A549 (cell line): Measurements from ENCODE around the gene SLC23A3. TPM values are rescaled to one million over a fixed set of nuclear protein-coding genes. Genes with fewer than 3 reads are reported as not detected.

ENCODE experiments used
- ATAC-seq, 2 experiments: fragments of 200-7000 bp in 1 of 2; fragments of >200 bp in 1 of 2; cut with Nextera tagmentation in 1 of 2; cut with Tn5 transposase in 1 of 2; 3 replicates each; pipeline versions ENCODE4 v1.8.0 to v1.9.1; 2018 to 2020; ENCODE audit warnings: mild to moderate bottlenecking in 1 of 2, moderate library complexity in 1 of 2
- CTCF ChIA-PET: fragments of 300-600 bp; sonication (Branson Sonifier 250); formaldehyde crosslinking; extraction: SDS; loops from one replicate; lab custom pipeline; 2021; ENCODE audit warnings: antibody characterized with exemption, inconsistent platforms; lab: Yijun Ruan, JAX
- POLR2A ChIA-PET: fragments of 350-600 bp; formaldehyde crosslinking; extraction: SDS; loops from one replicate; lab custom pipeline; 2021; ENCODE audit warnings: antibody characterized with exemption, inconsistent platforms; lab: Yijun Ruan, JAX
- DNase-seq, 2 experiments: peaks; one replicate each; pipeline versions ENCODE4 v3.0.0 to v3.0.0-alpha.2; 2011 to 2016; ENCODE audit warnings: low read depth in 1 of 2, low spot score in 1 of 2
- FAIRE-seq: peaks from 2 replicates; lab custom pipeline; 2011; peaks lifted over from hg19 to GRCh38; lab: Jason Lieb, UNC
- H3K27ac ChIP-seq, 2 experiments: fragments of >200 bp; sonication (Bioruptor Twin); formaldehyde crosslinking; 3 replicates each; pipeline ENCODE4 v1.5.1; 2016 to 2017
- H3K4me1 ChIP-seq: fragments of >200 bp; sonication (Bioruptor Twin); formaldehyde crosslinking; 3 replicates; pipeline ENCODE4 v1.6.1; 2016
- H3K4me2 ChIP-seq: fragments of >200 bp; sonication (Bioruptor Twin); formaldehyde crosslinking; 3 replicates; pipeline ENCODE4 v1.6.1; 2016
- H3K4me3 ChIP-seq: fragments of >200 bp; sonication (Bioruptor Twin); formaldehyde crosslinking; 3 replicates; pipeline ENCODE4 v1.5.1; 2016
- H3K9me3 ChIP-seq: fragments of >200 bp; sonication (Bioruptor Twin); formaldehyde crosslinking; 3 replicates; pipeline ENCODE4 v1.6.1; 2016
- CHD2 ChIP-seq: fragments of 150-350 bp; IDR thresholded peaks from 2 replicates; pipeline ENCODE4 v1.6.1; 2014; ENCODE audit warnings: low read length; ENCODE audit not compliant: partially characterized antibody
- CTCF ChIP-seq: fragments of >200 bp; sonication (Bioruptor Twin); formaldehyde crosslinking; IDR thresholded peaks from 3 replicates; pipeline ENCODE4 v1.5.1; 2016
- EHF ChIP-seq: fragments of 250-450 bp; sonication (Bioruptor Pico); IDR thresholded peaks from 2 replicates; pipeline ENCODE4 v1.5.0; 2020; ENCODE audit warnings: mild to moderate bottlenecking
- GATA3 ChIP-seq: IDR thresholded peaks from 2 replicates; pipeline ENCODE4 v1.6.1; 2012; ENCODE audit warnings: borderline replicate concordance
- HEYL ChIP-seq: fragments of 250-450 bp; sonication (Bioruptor Pico); IDR thresholded peaks from 2 replicates; pipeline ENCODE4 v1.8.0; 2021; ENCODE audit warnings: mild to moderate bottlenecking, moderate library complexity
- HOXB13 ChIP-seq: fragments of 250-450 bp; sonication (Bioruptor Pico); IDR thresholded peaks from 2 replicates; pipeline ENCODE4 v1.5.0; 2020; ENCODE audit warnings: low read depth, mild to moderate bottlenecking, moderate library complexity
- HOXB5 ChIP-seq: fragments of 250-450 bp; sonication (Bioruptor Pico); IDR thresholded peaks from 2 replicates; pipeline ENCODE4 v1.5.0; 2020; ENCODE audit warnings: mild to moderate bottlenecking, moderate library complexity
- JUNB ChIP-seq: fragments of >200 bp; sonication (Bioruptor Twin); formaldehyde crosslinking; IDR thresholded peaks from 2 replicates; pipeline ENCODE4 v1.6.1; 2016
- NR3C1 ChIP-seq: fragments of >200 bp; sonication (Bioruptor Twin); formaldehyde crosslinking; IDR thresholded peaks from 3 replicates; pipeline ENCODE4 v1.6.1; 2017
- POLR2A ChIP-seq: IDR thresholded peaks from 2 replicates; pipeline ENCODE4 v1.6.1; 2012; ENCODE audit warnings: mild to moderate bottlenecking, low read length
- RAD21 ChIP-seq, 2 experiments: fragments of >200 bp in 1 of 2; sonication (Bioruptor Twin) in 1 of 2; formaldehyde crosslinking in 1 of 2; IDR thresholded peaks in 1 of 2; conservative IDR thresholded peaks in 1 of 2; 2 replicates in 1 of 2; 3 replicates in 1 of 2; pipeline ENCODE4 v1.6.1; 2012 to 2018; ENCODE audit warnings: inconsistent platforms in 1 of 2
- REST ChIP-seq: fragments of 200-600 bp; sonication (generic); IDR thresholded peaks from 2 replicates; pipeline ENCODE4 v1.6.1; 2016; ENCODE audit warnings: antibody characterized with exemption, mild to moderate bottlenecking, moderate library complexity
- RNF2 ChIP-seq: fragments of 200-600 bp; sonication (generic); IDR thresholded peaks from 2 replicates; pipeline ENCODE4 v1.6.1; 2016; ENCODE audit warnings: low read depth, mild to moderate bottlenecking, antibody characterized with exemption, moderate library complexity, borderline replicate concordance
- SMC3 ChIP-seq: fragments of >200 bp; sonication (Bioruptor Twin); formaldehyde crosslinking; IDR thresholded peaks from 3 replicates; pipeline ENCODE4 v1.6.1; 2018; ENCODE audit warnings: inconsistent platforms
- ZFP36 ChIP-seq: fragments of 450-650 bp; IDR thresholded peaks from 2 replicates; pipeline ENCODE4 v1.6.1; 2014; ENCODE audit warnings: borderline replicate concordance; ENCODE audit not compliant: partially characterized antibody
- WGBS: methylation state at CpG from one replicate; pipeline ENCODE4 v1.1.6; 2017; ENCODE audit errors: missing lambda C conversion rate; 5-methylcytosine and 5-hydroxymethylcytosine counted together
- polyA plus RNA-seq, 4 experiments: library from polyadenylated mRNA; depleted of rRNA in 3 of 4; stranded (reverse); fragments of >200 nt; fragmentation: RNase III in 1 of 4; extraction: RNeasy Plus Mini Kit Qiagen cat#74134 plus additional on column Dnase treatment in 1 of 4; gene quantifications; 2 replicates in 3 of 4; 3 replicates in 1 of 4; pipeline ENCODE4 v1.2.3, GENCODE V29; 2011 to 2017
- TF ChIP-seq, protein P1 (sequence below): fragments of 250-450 bp; sonication (Bioruptor Pico); IDR thresholded peaks from 2 replicates; pipeline ENCODE4 v1.5.0; 2020; ENCODE audit warnings: low read depth, mild to moderate bottlenecking, moderate library complexity

Gene SLC23A3
- polyA plus RNA-seq, 2 of the 4 experiments (the other 2 are of a cell fraction), result 0.39 to 0.90 TPM

DNA sequence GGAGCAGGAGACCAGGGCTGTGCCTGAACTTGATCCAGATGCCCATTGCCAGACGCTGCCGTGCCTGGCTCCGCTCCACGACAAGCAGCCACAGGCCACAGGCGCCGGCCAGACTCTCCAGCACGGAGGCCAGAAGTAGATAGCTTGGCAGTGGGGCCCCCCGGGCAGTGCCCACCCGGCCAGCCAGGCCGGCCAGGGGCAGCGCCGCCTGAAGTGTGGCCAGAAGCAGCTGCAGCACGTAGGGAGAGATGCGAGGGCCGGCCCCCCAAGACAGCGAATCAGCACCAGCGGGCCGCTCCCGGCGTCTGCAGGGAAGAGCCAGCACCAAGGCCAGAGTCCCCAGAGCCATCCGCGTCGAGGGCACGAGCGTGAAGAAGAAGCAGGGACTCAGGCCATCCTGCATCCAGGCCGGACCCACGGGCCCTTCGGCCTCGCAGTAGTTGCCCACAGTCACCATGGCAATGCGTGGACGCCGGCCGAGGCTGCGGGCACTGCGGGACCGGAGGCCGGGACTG is 48.4 kb upstream of the SLC23A3 start:
- Histone ChIP-seq H3K9me3 (no peaks in the 10 kb centered on the region), H3K4me3 (peak overlapping the region; percentile 65), H3K27ac (peak overlapping the region; percentile 92 to 95), H3K4me1 (peaks cover 30% of the 10 kb centered on the region), H3K4me2 (peak overlapping the region; percentile 93)
- CTCF ChIA-PET, result interaction anchor here (0.6 to 7.3 kb wide), 12 partner anchors 19 to 312 kb away, joined by 3 to 79 read pairs (median 4); partner anchors contain the start of gene DNAJB2
- FAIRE-seq, result no peak
- peak; percentile 48 to 80 for DNase-seq
- TF ChIP-seq EHF (CRISPR knock-in tag) (peak; percentile 37; the same call in 1 of the 2 replicates), NR3C1 (no peak), HOXB13 (0 out of 2 replicates have a peak, but pooled peaks have one; percentile 26), REST (peak; percentile 82), RAD21 (conservative IDR thresholded peaks at IDR 0.05 in 1 of 2, IDR thresholded peaks at IDR 0.05 in 1 of 2) (peak in 1 of 2 experiments; percentile 13; a peak in 1 of 5 replicates)
- peak; percentile 84 to 85 for ATAC-seq
- 0% methylated on average over 10 of the region's 37 CpGs for WGBS
- POLR2A ChIA-PET, result interaction anchor here (0.5 to 3.8 kb wide), 12 partner anchors 9 to 222 kb away, joined by 3 to 25 read pairs (median 8); partner anchors contain the start of genes ANKZF1, ATG9A, CNPPD1 and DNAJB2

- TF ChIP-seq CTCF (no peak), GATA3 (no peak), HEYL (CRISPR knock-in tag) (no peak), ZFP36 (no peak), JUNB (no peak), HOXB5 (CRISPR knock-in tag) (no peak), CHD2 (no peak), POLR2A (no peak), SMC3 (no peak), RNF2 (no peak)
- TF ChIP-seq, protein P1, sequence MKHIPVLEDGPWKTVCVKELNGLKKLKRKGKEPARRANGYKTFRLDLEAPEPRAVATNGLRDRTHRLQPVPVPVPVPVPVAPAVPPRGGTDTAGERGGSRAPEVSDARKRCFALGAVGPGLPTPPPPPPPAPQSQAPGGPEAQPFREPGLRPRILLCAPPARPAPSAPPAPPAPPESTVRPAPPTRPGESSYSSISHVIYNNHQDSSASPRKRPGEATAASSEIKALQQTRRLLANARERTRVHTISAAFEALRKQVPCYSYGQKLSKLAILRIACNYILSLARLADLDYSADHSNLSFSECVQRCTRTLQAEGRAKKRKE (CRISPR knock-in tag), result no peak
- Histone ChIP-seq H3K27ac (peak overlapping the region; percentile 92 to 95), H3K9me3 (no peaks in the 10 kb centered on the region), H3K4me1 (peaks cover 30% of the 10 kb centered on the region), H3K4me2 (peak overlapping the region; percentile 93), H3K4me3 (no peak overlapping the region)
- POLR2A ChIA-PET, result interaction anchor here (3.8 kb wide), 1 partner anchor 57 kb away, joined by 19 read pairs; no protein-coding TSS in a partner anchor
- FAIRE-seq (no peak), ATAC-seq (no peak), DNase-seq (no peak)
- CTCF ChIA-PET, result interaction anchor here (1.0 to 7.3 kb wide), 8 partner anchors 8 to 82 kb away, joined by 4 to 79 read pairs (median 6); partner anchors contain the start of genes ANKZF1, ATG9A and DNAJB2
- WGBS, result 93% methylated on average over 6 of the region's 6 CpGs
These were observed 46.7 kb upstream of the SLC23A3 start for GRCh38 chr2:219216535-219216915.
